Activated CD4-positive, alpha-beta T cell treated with anti-CD3 and anti-CD28 coated beads for 4 hours (primary cell): Measurements from ENCODE around the gene CLK2.

ENCODE experiments used
- DNase-seq, 2 donors: peaks; one replicate each; pipeline ENCODE4 v3.0.0-alpha.2; 2020

CLK2 gene

DNA sequence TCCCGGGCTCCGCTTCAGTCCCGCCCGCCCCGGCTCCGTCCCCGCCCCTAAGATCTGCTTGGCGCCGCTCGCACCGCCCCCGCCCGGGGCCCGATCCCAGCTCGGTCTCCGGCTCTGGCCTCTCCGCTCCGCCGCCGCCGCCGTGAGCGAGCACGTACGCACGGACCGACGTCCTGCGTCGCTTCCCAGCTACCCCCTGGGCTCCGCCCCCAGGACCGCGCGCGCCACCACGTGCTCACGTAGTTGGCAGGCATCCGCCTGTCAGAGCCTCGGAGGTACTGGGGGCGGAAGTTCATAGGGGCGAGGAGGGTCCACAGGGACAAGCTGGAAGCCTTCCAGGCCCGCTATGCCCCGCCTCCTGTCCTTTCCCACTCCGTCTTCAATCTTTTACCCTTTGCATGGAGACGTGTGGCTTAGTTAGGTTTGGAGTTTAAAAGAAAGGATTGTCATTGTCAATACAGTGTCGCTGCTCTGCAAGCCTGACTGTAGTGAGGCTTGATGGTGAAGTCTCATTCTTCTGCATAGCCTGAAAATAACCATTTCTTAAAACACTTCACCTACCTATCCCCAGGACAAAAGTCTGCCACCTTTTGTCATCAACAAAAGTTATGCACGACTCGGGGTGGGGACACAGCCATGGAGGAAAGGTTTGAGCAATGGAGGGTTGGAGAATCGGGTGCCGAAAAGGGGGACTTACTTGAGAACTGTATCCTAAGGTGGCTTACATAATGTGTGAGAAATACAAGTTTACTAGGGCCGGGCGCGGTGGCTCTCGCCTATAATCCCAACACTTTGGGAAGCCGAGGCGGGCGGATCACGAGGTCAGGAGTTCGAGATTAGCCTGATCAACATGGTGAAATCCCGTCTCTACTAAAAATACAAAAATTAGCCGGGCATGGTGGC lies at the start of gene CLK2:
TSS of gene CLK2 (minus strand) at position 162 of the 903 bp plus-strand sequence. CDS start 2,527 bp downstream, outside the sequence.
- peak; percentile 95 for DNase-seq

DNA sequence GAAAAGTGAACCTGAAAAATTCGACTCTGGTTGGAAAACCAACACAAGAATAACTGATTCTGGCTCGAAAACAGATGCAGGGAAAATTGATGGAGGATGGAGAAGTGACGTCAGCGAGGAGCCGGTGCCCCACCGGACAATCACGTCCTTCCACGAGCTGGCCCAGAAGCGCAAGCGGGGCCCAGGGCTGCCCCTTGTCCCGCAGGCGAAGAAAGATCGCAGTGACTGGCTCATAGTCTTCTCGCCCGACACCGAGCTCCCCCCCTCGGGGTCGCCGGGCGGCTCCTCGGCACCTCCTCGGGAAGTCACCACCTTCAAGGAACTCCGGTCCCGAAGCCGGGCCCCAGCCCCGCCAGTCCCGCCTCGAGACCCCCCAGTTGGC lies 49.3 kb upstream of the CLK2 start:
- no peak for DNase-seq

DNA sequence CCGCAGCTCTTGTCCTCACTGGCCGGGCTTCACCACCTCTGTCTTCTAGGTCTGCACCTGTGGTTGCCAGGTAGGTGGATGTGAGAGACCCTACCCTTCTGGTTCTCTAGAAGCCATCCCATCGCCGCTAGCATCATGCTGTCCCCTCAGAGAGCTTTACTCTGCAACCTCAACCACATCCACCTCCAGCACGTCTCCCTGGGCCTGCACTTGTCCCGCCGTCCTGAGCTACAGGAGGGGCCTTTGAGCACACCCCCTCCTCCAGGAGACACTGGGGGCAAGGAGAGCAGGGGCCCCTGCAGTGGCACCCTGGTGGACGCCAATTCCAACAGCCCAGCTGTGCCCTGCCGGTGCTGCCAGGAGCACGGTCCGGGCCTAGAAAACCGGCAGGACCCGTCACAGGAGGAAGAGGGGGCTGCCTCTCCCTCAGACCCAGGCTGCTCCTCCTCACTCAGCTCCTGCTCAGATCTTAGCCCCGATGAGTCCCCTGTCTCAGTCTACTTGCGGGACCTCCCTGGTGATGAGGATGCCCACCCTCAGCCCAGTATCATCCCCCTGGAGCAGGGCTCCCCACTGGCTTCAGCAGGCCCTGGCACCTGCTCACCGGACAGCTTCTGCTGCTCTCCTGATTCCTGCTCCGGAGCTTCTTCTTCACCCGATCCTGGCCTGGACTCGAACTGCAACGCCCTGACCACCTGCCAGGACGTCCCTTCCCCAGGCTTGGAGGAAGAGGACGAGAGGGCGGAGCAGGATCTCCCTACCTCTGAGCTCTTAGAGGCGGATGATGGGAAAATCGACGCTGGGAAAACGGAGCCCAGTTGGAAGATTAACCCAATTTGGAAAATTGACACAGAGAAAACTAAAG lies 48.6 kb upstream of the CLK2 start:
- no peak for DNase-seq

DNA sequence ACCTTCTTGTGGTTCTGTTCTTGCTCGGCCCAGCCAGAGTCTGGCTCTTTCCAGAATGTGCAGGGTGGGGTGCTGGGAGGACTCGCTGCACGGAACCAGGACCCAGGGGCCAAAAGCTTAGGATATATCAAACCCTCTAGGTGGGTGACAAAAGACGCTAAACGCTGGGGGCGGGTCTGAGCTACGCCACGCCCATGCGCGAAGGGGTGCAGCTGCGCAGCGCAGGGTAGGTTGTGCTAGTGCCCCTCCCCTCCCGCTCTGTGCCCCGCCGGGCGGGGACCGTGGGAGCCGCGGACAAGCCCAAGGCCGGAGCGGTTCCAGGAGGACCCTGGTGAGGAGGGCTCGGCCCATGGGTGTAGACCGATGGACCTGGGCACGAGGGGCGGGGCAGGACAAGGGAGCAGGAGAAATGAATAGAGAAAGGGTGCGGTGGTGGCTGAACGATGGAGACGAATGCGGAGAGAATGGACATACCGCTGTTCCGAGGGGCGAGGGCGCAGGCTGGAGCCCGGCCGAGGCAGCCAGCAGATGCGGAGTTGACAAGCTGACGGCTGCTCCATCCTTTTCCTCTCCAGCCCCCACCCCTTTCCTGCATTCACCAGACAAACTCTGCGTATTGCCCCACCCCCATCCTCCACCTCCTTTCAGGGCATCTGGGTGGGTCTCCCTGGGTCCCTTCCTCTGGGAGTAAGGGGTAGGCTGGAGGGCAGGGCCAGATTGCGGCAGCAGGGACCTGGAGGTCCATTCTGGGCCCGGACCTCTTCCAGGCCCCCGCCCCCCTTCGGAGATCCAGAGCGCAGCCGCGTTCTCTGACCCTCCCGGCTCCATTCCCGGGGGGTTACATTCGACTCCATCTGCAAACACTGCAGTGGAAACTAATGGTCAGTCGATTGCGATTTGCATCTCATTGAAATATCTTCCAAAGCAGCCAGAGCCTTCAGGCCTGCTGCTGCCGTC lies 47.6 kb upstream of the CLK2 start, which contains the start of gene RUSC1:
TSS of gene RUSC1 (plus strand) at position 234 of the 957 bp plus-strand sequence. CDS start 880 bp downstream, outside the sequence.
- DNase-seq = peak; percentile 69 to 74

DNA sequence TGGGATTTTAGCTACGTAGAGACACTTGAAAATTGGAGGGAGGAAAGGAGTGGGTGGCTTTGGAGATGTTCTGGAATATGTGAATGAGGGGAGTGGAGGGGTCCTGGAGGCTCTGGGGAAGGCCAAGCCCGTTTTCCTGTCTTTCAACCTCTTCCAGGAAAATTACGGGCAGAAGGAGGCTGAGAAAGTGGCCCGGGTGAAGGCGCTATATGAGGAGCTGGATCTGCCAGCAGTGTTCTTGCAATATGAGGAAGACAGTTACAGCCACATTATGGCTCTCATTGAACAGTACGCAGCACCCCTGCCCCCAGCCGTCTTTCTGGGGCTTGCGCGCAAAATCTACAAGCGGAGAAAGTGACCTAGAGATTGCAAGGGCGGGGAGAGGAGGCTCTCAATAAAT lies 46.9 kb upstream of the CLK2 start:
- no peak for DNase-seq

DNA sequence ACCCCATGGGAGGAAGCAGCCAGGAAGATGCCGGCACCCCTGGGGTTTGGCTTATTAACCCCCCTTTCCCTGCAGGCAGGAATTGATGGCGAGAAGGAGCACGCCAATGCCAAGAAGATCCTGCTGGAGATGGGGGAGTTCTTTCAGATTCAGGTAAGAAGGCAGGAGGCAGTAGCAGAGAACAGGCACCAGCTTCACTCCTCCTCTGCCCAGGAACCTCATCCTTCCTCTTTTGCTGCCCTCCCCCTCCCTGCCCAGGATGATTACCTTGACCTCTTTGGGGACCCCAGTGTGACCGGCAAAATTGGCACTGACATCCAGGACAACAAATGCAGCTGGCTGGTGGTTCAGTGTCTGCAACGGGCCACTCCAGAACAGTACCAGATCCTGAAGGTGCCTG lies 46.2 kb upstream of the CLK2 start:
- DNase-seq = no peak

DNA sequence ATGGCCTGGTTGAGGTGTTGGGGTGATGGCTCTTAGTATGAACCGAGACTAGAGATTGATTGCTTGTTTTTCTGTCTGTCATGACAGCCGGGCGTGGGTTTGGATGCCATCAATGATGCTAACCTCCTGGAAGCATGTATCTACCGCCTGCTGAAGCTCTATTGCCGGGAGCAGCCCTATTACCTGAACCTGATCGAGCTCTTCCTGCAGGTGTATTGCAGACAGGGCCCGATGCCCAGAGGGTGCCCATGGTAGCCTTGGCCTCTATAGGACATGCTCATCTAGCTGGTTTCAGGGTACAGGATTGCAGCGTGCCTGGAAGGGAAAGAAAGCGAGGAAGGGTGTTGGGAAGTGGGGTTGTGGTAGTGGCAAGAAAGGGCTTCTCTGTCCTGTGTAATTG lies 44.8 kb upstream of the CLK2 start:
- no peak for DNase-seq

DNA sequence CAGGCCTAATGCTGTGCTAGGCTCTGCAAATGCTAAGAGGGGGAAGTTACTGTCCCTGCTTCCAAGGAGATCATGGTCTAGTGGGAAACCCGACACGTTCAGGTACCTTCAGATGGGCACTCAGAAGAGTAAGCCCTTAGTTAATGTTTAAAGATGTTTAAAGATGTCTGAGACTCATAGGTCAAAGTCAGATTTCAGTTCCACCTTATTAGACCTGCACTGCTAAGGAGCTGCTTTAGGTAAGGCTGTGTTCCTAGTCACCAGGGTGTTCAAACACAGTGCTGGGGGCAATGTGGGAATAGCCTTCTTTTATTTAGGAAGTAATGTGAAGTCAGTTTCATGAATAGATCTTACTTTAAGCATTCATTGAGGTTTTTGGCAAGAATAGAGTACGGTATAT lies 43.6 kb upstream of the CLK2 start:
- DNase-seq = no peak

DNA sequence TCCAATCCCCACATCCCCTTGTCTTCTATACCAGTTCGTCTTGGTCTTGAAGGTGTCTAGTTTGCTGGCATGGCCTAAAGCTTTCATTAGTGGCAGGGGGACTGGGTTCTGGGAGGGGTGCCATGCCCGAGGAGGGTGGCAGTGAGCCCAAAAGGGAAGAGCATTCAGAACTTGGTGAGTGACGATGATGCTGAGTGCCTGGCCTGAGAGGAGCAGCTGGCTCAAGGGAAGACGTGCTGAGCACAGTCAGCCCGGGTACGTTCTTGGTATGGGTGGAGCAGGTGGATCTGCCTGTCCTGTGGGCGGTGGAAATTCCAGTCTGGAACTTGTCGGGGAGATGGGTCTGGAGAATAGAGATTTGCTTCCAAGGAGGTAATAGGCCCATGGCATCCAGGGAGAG lies 40.0 kb upstream of the CLK2 start:
- no peak for DNase-seq

DNA sequence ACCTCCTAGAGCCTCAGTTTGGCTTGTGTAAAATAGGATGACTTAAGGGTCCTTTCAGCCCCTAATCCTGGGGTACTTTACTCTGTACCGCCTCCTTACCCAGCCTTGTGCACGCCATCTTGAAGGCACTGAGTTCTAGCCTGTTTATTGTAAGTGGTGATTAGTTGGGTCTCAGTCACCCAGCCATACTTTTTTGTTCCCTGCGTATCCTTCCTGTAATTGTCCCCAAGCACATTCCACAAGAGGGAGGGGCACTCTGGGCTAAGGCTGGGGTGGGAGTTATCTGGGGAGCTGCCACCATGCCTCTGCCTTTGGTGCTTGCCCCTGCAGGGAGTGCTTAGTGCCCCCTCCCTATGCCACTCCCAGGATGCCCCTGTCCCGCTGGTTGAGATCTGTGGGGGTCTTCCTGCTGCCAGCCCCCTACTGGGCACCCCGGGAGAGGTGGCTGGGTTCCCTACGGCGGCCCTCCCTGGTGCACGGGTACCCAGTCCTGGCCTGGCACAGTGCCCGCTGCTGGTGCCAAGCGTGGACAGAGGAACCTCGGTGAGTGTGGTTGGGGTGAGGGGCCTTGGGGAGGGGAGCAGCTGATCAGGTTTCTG lies 36.2 kb upstream of the CLK2 start:
- no peak for DNase-seq

DNA sequence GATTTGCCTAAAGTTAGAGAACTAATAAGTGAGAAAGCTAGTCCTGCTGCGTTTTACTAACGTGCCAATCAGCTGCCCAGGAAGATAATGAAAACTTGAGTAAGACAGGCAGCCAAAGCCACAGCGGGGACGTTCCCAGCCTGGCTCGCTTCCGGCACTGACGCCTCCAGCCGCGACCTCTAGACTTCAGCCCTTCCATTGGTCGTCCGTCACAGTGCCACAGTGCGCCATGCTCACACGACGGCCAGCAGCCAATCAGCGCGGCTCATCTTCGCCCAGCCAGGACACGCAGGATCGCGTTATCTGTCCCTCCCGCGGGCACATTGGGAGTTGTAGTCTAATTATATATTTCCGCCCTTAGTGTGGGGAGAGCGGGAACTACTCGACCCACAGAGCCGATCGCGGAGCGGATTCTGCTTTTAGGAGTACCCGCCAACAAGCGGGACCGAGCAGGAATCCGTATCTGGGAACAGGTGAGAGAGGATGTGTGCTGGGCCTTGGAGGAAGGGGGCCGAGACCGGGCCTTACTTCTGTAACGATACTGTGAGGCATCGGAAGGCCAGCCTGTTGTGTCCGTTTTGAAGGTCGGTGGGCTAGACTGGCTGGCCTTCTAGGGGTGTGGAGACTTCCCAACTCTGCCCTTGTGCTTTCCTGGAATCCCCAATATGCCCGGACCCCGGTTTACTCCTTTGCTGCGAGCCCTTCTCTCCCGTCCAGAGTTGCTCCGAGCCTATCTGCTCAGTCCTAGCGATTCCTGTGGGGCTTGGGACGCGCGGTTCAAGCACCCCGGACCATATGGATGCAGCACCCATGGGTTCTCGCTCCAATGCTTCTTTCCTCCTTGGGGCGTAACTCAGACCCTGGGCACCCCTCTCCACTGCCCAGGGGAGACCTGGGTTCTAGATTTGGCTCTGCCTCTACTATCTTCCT lies 35.5 kb upstream of the CLK2 start, which contains the start of gene FDPS:
TSS of gene FDPS (plus strand) at position 374 of the 930 bp plus-strand sequence. CDS start 924 bp downstream, outside the sequence.
- peak; percentile 95 to 97 for DNase-seq

DNA sequence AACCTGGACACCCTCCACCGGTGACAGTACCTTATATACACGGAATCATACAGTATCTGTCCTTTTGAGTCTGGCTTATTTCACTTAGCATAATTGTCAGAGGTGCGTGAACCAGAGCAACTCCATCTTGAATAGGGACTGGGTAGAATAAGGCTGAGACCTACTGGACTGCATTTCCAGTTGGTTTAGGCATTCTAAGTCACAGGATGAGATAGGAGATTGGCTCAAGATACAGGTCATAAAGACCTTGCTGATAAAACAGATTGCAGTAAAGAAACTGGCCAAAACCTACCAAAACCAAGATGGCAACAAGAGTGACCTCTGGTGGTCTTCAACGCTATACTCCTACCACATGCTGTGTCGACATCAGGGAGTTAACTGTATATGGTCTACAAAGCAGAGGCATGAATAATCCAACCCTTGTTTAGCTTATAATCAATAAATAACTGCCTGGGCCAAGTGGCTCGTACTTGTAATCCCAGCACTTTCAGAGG lies 34.0 kb upstream of the CLK2 start:
- DNase-seq = no peak

DNA sequence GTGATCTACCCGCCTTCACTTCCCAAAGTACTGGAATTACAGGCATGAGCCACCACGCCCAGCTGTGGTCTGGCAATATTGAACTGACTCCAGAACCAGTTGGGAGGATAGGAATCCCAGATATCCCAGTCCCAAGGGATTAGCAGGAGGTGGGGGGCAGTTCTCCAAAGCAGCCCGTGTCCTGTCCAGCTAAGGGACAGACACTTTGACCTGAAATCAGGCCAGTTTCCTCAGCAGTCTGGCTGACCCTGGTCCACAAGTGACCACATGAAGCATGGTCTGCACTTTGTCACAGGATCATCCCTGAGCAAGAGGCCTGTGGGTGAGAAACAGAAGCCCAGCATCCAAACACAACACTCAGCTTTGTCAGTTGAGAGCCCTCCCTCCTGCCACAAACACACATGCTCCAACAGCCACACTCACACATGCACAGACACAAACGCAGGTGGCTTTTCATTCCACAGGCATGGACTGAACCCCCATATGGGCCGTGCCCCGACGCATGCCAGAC lies 32.6 kb upstream of the CLK2 start:
- no peak for DNase-seq

DNA sequence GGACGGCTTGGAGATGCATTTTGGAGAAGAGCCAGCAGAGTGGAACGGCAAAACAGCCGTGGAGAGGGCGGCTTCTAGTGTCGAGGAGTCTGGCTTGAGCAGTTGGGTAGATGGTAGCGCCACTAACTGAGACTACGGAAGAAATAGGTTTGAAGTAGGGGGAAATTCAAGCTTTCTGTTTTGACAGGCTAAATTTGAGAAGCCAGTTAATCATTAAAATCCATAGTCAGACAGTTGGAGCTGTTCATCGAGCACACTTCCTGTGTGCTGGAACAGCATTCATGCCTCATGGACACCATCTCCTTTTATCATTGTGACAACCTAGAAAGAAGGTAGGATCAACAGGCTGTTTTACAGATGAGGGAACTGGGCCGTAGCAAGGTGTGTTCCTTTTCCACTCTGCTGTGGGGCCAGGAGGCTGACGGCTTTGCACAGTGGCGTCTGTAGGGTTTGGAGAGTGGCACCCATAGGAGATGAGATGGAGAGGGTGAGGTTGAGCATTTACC lies 31.3 kb upstream of the CLK2 start:
- no peak for DNase-seq

DNA sequence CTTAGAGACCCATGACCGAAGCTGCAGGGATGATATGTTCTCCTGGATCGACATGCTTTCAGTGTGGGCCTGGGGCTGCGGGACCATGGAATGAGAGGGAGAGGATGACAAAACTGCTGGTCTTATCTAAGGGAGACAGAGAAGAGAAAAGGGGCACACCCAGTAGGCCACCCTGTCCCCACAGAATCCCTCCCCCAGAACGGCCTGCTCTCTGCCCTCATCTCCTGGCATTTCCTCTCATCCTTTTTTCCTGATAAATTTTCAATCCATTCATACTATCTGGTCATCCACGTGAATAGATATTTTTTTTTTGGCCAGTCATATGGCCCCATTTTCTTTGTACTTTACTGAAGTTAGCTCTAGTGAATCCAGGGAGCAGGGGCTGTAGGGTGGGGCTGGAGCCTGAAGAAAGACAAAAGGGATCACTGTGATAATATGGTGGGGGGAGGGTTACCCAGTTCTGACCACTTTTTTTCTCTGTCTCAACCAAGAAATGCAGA lies 28.1 kb upstream of the CLK2 start, which contains the start of gene PKLR:
TSS of gene PKLR (minus strand) at position 97 of the 500 bp plus-strand sequence. CDS start at position 54, 43 bp downstream.
- no peak for DNase-seq

DNA sequence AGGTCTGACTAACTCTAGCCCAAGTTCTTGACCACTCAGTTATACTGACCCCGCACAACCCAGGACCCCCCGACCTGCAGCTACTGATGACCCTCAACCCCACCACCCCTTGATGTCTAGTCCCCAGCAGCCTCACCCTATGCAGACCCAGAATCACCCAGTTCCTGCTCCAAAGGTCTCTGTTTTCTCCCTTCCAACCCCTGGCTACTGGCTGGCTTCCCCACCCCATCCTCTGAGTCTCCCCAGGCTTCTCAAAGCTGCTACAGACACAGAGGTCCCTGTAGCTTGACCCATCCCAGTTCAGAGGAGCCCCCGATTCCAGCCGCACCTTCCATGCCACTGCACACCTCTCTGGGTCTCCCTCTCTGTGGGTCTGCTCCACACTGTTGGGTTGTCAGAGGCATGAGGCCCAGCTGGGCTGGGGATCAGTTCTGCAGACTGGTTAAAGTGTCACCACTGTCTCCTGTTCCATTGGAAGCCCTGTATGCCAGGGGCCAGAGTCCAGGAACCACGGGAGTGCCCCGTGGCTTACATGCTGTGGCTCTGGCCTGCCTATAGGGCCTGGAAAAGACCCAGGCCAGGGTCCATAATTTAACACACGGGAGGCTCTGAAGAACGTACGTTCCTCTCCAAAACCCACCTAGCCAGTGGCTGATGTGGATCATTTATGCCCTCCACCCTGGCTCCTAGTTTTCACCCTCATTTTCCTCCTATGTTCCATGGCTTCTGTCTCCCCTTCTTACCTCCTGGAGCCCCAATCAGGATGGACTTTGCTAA lies 27.4 kb upstream of the CLK2 start:
- DNase-seq = no peak

DNA sequence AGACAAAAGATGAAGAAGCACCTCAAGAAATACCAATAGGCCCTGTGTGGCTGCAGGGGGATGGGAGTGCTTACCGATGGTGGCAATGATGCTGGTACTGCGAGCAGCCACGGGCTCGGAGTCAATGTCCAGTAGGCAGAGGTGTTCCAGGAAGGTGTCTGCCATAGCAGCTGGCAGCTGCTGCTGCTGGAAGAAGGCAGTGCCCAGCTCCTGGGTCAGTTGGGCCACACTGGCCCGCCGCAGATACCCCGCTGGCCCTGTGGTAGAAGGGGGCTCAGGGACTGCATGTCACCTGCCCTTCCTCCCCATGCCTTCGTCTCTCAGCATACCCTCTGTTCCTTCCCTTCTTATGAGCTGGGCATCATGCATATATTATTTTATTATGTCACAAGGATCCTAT lies 26.7 kb upstream of the CLK2 start:
- no peak for DNase-seq

DNA sequence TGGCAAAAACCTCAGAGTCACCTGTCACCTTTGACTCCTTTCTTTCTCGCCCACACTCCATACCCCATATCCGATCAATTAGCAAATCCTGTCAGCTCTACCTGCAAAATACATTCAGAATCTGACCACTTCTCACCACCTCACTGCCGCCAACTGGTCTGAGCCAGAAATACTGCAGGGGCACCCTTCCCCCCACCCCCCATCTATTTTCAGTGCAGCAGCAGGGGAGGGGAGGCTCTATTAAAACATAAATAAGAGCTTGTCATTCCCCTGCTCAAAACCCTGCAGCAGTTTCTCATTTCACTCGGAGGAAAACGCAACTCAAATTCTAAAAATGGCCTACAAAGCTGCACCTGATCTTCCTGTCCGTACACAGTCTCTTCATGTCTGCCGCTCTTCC lies 24.1 kb upstream of the CLK2 start:
- DNase-seq = no peak

DNA sequence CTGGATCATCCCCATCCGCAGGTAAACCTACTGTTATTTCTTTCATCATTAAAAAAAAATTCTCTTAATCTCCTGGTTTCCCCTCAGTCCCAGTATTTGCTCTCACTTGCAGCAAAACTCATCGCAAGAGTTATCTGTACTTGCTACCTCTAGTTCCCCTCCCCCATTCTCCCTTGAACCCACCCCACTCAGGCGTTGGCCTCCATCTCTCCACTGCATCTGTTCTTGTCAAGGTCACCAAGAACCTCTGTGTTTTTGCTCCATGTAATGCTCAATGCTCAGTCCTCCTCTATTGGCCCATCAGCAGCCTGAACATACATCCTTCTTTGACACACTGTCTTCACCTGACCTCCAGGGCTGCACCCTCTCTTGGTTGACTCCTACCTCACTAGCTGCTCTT lies 23.4 kb upstream of the CLK2 start:
- DNase-seq = no peak
